BE2C (cell line): ENCODE measurements around the gene KCNAB1.
A peak's percentile ranks its signal among the peaks of the same experiment; 100 is the strongest.
"Not testable (repeated sequence)": the region's sequence is repeated elsewhere in the genome, so short reads cannot be mapped to it uniquely, and the experiment has no call there.

Experiments
- DNase-seq: peaks from one replicate; pipeline ENCODE4 v3.0.0-alpha.2; 2020
- H3K27me3 ChIP-seq: fragments of 250-450 bp; sonication (Bioruptor Pico); 2 replicates; pipeline ENCODE4 v1.5.1; 2020; ENCODE audit warnings: mild to moderate bottlenecking
- H3K36me3 ChIP-seq: fragments of 250-450 bp; sonication (Bioruptor Pico); 2 replicates; pipeline ENCODE4 v1.5.1; 2020; ENCODE audit warnings: mild to moderate bottlenecking
- H3K4me1 ChIP-seq: fragments of 250-450 bp; sonication (Bioruptor Pico); 2 replicates; pipeline ENCODE4 v1.5.1; 2020
- H3K4me3 ChIP-seq: 2 replicates; pipeline ENCODE4 v1.5.1; 2011; ENCODE audit warnings: low read depth, low read length
- H3K9me3 ChIP-seq: fragments of 250-450 bp; sonication (Bioruptor Pico); 2 replicates; pipeline ENCODE4 v1.5.1; 2020
- TF ChIP-seq, protein P1 (sequence below): IDR thresholded peaks from 2 replicates; pipeline ENCODE4 v1.5.1; 2012; ENCODE audit warnings: mild to moderate bottlenecking, low read depth, low read length

Gene KCNAB1

DNA sequence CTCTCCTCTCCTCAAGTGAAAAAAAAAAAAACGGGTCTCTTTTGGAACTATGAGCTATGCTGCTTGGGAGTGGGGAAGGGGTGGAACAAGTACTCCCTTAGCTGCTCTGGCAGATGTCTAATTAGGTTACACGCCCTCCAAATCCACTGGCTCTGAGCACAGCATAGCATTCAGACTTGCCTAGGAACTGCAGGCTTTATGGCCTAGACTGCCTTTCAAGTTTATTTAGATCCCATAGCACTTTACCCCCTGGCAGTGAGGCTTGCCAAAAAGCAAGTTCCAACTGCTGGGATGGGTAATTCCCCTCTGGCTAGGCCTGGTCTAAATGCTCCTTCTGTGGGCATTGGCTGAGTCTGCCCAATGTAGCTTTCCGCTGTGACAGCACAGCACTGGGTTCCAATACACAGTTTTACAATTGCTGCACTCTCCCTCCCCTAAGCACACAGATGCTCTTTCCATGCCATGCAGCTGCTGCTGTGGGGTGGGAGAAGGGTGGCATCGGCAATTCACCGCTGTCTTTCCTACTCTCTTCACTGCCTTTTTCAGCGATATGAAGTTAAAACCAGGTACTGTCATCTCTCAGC lies 152.8 kb downstream of the KCNAB1 start:
- DNase-seq: no peak
- H3K27me3 ChIP-seq: no peaks in the 10 kb centered on the region
- H3K9me3 ChIP-seq: no peaks in the 10 kb centered on the region
- H3K4me3 ChIP-seq: no peak overlapping the region
- H3K36me3 ChIP-seq: no peaks in the 10 kb centered on the region
- H3K4me1 ChIP-seq: no peaks in the 10 kb centered on the region; the same call in 1 of the 2 replicates
- TF ChIP-seq, protein P1, sequence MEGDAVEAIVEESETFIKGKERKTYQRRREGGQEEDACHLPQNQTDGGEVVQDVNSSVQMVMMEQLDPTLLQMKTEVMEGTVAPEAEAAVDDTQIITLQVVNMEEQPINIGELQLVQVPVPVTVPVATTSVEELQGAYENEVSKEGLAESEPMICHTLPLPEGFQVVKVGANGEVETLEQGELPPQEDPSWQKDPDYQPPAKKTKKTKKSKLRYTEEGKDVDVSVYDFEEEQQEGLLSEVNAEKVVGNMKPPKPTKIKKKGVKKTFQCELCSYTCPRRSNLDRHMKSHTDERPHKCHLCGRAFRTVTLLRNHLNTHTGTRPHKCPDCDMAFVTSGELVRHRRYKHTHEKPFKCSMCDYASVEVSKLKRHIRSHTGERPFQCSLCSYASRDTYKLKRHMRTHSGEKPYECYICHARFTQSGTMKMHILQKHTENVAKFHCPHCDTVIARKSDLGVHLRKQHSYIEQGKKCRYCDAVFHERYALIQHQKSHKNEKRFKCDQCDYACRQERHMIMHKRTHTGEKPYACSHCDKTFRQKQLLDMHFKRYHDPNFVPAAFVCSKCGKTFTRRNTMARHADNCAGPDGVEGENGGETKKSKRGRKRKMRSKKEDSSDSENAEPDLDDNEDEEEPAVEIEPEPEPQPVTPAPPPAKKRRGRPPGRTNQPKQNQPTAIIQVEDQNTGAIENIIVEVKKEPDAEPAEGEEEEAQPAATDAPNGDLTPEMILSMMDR: no peak

DNA sequence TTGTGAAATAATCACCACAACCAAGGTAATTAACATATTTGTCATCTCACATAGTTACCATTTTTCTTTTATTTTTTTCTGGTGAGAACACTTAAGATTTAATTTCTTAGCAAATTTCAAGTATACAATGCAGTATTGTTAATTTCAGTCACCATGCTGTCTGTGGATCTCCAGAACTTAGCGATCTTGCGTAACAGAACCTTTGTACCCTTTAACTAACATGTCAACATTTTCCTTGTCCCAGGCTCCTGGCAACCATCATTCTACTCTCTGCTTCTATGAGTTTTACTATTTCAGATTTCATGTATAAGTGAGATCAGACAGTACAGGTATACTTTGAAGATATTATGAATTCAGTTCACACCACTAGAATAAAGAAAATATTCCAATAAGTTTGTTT lies 154.4 kb downstream of the KCNAB1 start:
- no peak for DNase-seq
- H3K4me3 ChIP-seq: no peak overlapping the region

DNA sequence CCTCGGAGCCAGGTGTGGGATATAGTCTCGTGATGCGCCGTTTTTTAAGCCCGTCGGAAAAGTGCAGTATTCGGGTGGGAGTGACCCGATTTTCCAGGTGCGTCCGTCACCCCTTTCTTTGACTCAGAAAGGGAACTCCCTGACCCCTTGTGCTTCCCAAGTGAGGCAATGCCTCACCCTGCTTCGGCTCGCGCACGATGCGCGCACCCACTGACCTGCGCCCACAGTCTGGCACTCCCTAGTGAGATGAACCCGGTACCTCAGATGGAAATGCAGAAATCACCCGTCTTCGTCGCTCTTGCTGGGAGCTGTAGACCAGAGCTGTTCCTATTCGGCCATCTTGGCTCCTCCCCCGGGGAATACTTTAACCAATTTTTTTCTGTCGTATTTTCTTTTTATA lies 164.3 kb downstream of the KCNAB1 start:
- H3K27me3 ChIP-seq, H3K4me3 ChIP-seq, H3K36me3 ChIP-seq, H3K9me3 ChIP-seq, H3K4me1 ChIP-seq, DNase-seq: not testable (repeated sequence)

More for the DNA sequence above, 154.4 kb downstream of the KCNAB1 start:
- TF ChIP-seq, protein P1: no peak
- Histone ChIP-seq H3K9me3 (no peaks in the 10 kb centered on the region), H3K36me3 (no peaks in the 10 kb centered on the region), H3K4me1 (no peaks in the 10 kb centered on the region; the same call in 1 of the 2 replicates), H3K27me3 (no peaks in the 10 kb centered on the region)

DNA sequence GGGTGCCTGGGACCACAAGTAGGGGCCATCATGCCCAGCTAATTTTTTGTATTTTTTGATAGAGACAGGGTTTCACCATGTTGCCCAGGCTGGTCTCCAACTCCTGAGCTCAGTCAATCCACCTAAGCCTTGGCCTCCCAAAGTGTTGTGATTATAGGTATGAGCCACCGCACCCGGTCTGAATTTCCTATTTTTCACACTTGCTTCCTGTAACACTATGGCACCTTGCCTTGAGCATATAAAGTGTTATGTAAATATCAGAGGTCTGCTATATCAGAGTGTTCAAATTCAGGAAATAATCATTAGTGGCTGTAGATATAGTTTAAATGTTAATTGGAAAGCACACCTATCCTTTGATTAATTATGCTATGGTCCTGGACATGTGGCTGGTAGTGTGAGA lies 165.2 kb downstream of the KCNAB1 start:
- Histone ChIP-seq H3K4me1 (no peaks in the 10 kb centered on the region), H3K36me3 (no peaks in the 10 kb centered on the region), H3K9me3 (no peaks in the 10 kb centered on the region), H3K27me3 (no peaks in the 10 kb centered on the region), H3K4me3 (no peak overlapping the region)
- TF ChIP-seq, protein P1: no peak
- no peak for DNase-seq

DNA sequence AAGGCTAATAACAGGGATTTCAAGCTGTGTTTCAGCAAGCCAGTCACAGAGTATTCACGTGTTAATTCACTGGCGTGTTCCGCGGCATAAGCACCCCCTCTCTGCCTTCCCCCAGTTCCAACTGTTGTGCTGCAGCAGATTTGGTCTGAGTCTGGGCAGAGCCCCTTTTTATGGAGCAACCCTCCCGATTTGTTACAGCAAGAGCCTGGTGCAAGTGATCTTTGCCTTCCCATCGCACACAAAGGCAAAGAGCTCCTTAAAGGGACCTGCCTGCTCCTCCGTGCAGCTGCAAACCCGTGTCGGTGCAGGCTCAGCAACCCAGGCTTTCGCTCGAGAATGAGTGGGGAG lies 170.5 kb downstream of the KCNAB1 start:
- Histone ChIP-seq H3K9me3 (no peaks in the 10 kb centered on the region), H3K4me1 (peaks cover 3% of the 10 kb centered on the region; the same call in 1 of the 2 replicates), H3K4me3 (peak overlapping the region; percentile 71), H3K36me3 (no peaks in the 10 kb centered on the region), H3K27me3 (no peaks in the 10 kb centered on the region)
- TF ChIP-seq, protein P1: no peak
- DNase-seq: no peak

DNA sequence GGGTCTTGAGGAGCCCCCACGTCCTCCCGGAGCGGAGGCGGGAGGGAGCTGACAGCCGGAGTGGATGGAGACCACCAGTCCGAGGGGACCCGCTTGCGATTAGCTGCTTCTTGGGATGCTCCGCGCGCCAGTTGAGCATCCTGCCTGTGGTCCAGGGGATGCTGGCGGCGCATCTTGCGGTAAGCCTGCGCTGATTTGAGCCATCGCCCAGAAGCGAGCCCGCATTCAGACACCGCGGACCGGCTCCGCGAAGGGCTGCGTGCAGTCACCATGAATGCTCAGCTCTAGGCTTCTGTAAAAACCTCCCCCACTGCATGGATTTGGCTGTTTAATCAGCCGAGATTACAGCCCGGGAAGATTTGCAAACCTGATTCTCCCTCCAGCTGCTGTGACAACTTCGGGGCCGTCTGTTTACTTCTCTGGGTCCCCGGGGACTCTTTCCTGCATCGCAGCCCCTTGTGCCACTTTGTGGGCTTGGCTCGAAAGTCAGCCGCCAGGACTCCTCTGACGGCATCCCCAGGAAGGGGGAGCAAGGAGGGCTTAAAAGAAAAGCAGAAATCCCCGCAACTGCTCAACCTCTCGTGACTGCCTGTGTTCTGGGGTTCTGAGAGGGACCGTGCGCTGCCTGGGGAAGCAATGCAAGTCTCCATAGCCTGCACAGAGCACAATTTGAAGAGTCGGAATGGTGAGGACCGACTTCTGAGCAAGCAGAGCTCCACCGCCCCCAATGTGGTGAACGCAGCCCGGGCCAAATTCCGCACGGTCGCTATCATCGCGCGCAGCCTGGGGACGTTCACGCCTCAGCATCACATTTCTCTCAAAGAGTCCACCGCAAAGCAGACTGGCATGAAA lies 171.1 kb downstream of the KCNAB1 start:
- no peaks in the 10 kb centered on the region for H3K27me3 ChIP-seq
- no peaks in the 10 kb centered on the region for H3K36me3 ChIP-seq
- peak overlapping the region; percentile 71 for H3K4me3 ChIP-seq
- DNase-seq: peak; percentile 64
- H3K9me3 ChIP-seq: no peaks in the 10 kb centered on the region
- peaks cover 3% of the 10 kb centered on the region; the same call in 1 of the 2 replicates for H3K4me1 ChIP-seq
- TF ChIP-seq, protein P1: no peak
